GM20431 (cell line): ENCODE data around the gene ALG14.
"Not testable (repeated sequence)": the region's sequence is repeated elsewhere in the genome, so short reads cannot be mapped to it uniquely, and the experiment has no call there.

Experiments
- in situ Hi-C: fragments of 300-500 bp; cut with MseI, MboI; formaldehyde crosslinking; loops from one replicate; pipeline ENCODE4 v1.15.0; 2020; ENCODE audit warnings: low sequenced_read_pairs; ENCODE audit not compliant: unreplicated experiment

Gene ALG14

GRCh38 chr1:95072532-95073419, at the start of gene ALG14:
ALG14 (minus strand) TSS chr1:95072951; CDS start chr1:95072898, 53 bp downstream.
- in situ Hi-C loops, result no loop called here

DNA sequence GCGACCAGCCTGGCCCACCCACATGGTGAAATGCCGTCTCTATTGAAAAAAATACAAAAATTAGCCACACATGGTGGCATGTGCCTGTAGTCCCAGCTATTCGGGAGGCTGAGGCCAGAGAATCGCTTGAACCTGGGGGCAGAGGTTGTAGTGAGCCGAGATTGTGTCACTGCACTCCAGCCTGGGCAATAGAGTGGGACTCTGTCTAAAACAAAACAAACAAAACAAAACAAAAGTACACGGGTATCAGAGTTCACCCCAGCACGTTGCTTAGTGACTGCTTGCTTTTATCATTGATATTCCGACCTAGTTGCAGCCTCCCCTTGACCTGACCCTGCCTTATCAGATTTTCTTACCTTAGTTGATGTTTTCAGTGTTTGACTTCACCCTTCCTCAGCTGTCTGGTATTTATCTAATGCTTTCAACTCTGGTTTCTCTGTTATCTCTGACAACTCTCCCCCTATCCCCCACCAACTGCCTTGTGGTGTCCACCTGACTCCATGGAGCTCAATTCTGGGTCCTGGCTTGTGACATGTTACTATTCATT, 49.5 kb upstream of the ALG14 start:
- in situ Hi-C loops, result no loop called here

GRCh38 chr1:95119273-95119672, 46.5 kb upstream of the ALG14 start:
- in situ Hi-C loops, result no loop called here

GRCh38 chr1:95118710-95119109, 46.0 kb upstream of the ALG14 start:
- in situ Hi-C loops, result no loop called here

DNA sequence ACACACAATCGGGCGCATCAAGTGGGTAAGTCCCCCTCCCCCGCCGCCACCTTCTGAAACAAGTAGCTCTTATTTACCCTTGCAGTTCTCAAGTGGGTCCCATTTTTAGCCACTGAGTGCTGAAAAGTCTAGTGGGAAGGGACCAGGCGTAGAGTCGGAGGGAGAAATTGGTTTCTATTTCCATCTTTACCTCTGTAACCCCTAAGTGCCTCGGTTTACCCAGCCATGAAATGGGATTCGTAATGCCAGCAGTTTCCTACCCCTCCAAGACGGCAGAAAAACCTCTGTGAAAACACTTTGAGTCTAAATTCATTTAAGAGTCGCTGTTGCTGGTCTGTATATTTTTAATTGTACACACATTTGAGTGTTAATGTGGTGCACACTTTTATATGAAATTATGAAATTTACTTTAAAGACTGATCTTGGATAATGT, 45.3 kb upstream of the ALG14 start:
- in situ Hi-C loops, result no loop called here

DNA sequence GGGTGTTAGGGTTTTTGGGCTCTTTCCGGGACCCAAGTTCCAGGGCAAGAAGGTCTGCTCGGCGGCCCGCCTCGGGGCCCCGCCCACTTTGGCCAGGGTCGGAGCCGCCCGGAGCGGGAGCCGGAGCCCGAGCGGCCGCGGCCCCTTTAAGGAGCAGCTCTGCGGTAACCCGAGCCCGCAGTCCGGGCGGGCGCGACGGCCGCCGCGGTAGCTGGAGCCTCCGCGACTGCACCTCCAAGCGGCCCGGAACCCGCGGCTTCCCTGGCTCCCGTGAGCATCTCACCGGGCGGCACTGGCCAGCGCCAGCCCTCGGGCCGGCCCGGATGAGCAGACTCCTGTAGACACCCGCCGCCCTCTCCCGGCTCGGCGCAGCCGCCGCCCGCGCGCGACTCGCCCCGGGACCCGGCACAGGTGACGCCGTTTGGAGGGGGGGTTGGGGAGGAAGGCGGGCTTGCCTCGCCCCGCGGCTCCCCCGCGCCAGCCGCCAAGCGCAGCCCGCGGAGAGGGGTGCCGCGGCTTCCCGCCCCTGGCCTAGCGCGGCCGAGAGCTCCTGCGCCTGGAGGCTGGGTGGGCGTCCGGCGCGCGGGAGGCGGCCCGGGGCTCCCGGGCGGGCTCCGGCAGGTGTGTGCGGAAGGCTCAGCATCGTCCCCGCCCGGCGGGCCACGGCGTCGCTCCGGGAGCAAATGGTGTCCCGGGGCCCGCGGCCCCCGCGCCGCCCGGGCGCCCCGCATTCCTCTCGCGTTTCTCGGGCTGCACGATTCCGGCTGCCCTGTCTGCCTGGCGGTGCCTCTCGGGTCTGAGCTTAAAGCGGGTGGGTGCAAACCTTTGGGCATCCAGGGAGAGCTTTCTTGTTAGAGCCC, 44.7 kb upstream of the ALG14 start, which contains the start of gene TLCD4:
Gene TLCD4 (plus strand): TSS at position 149 of the 860 bp plus-strand sequence. CDS start 26,547 bp downstream, outside the sequence.
- in situ Hi-C loops, result no loop called here

GRCh38 chr1:95116580-95117206, 43.9 kb upstream of the ALG14 start:
- in situ Hi-C loops, result no loop called here

DNA sequence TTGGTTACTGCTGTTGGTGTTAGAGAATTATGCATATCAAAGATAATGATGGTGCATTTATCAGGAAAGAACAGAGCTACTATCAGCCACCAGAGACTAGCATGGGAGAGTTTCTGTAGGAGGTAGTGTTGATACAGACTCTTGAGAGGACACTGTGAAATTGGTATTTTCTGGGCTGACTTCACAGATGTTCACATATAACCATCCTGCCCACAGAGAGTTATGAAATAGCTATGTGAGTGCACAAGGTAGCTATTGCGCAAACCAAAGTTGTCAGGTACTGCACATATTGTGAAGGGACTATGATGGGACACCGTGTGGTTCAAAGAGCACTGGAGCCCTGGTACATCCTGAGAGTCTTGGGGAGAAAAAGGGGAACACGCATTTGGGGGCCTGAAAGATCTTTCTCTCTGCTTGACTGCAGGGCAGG, 43.0 kb upstream of the ALG14 start:
- in situ Hi-C loops, result no loop called here

- in situ Hi-C loops, result no loop called here
These were observed 40.9 kb upstream of the ALG14 start for GRCh38 chr1:95113684-95114083.

DNA sequence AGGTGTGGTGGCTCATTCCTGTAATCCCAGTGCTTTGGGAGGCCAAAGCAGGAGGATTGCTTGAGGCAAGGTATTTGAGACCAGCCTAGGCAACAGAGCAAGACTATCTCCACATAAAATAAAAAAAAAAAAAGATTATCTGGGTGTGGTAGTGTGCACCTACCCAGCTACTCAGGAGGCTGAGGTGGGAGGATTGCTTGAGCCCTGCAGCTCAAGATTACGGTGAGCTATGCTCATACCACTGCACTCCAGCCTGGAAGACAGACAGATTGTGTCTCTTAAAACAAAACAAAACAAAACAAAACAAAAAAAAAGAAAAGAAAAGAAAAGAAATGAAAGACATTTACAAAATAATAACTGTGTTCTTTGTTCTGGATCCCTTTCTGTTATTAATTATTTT, 38.3 kb upstream of the ALG14 start:
- in situ Hi-C loops, result no loop called here

DNA sequence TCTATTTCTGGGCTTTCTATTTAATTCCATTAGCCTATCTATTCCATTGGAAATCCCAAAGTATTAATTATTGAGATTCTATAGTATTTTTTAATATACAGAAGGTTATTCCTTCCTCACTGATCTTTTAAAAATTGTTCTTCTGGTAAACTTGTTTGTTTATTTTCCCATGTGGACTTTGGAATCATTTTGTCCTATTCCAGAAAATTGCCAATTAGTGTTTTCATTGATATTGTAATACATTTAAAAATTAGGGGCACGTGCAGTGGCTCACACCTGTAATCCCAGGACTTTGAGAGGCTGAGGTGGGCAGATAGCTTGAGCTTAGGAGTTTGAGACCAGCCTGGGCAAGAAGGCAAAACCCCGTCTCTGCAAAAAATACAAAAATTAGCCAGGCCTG, 36.0 kb upstream of the ALG14 start:
- in situ Hi-C loops, result no loop called here

DNA sequence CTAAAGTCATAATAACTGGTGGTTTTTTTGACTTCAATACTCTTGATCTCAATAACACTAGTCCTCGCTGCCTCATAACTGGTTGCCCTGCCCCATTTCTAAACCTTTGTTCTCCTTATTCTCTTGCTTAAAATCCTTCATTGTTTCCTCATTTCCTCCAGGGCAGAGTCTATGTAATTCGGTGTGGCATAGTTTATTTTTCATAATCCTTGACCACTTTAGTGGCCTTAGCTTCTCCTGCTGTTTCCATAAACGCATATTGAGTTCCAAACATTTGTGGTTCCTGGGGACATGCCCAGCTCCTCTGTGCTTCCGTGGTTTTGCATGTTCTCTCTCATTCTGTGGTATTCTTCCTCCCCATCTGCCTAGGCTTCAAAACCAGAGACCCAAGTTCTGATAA, 25.4 kb upstream of the ALG14 start:
- in situ Hi-C loops, result no loop called here

GRCh38 chr1:95097426-95097825, 24.7 kb upstream of the ALG14 start:
- in situ Hi-C loops, result no loop called here

DNA sequence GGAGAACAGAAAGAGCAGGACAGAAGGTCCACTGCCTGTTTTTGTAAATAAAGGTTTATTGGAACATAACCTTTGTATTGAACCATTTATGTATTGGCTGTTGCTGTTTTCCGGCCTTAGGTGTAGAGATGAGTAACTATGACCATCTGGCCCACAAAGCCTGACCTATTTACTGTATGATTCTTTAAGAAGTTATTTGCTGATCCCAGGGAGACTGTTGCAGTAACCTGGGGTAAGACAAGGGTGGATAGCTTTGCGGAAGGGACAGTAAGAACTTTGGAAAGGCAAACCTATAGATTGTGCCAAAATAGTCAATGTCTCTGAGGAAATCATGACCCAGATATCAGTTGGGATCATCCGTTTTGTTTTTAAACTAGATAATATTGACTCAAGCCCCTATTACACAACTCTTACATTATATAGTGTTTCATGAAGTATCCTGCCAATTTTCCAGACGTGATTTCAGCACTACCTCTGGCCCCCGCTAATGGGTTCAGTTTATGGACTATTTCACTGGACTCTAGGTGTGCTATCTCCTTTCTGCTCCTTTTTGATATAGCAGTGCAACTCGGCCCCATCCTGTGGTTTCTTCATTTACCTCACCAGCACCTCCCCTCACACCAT, 23.6 kb upstream of the ALG14 start:
- in situ Hi-C loops, result no loop called here

DNA sequence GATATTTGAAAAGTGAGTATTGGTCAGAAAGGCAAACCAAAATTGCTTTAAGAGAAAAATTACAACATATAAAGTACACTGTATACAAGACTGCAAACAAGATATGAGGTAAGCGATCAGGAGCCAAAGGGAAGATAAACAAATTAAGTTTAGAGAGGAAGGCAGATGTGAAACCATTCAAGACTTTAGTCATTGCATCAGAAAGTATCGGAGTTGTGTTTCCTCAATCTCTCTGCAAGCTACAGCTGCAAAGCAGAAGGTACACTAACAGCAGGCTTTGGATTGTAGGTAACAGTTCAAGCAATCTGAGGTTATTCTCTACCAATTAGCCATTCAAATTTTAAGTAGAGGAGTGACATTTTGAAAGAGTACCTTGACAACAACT, 23.1 kb upstream of the ALG14 start:
- in situ Hi-C loops, result no loop called here

DNA sequence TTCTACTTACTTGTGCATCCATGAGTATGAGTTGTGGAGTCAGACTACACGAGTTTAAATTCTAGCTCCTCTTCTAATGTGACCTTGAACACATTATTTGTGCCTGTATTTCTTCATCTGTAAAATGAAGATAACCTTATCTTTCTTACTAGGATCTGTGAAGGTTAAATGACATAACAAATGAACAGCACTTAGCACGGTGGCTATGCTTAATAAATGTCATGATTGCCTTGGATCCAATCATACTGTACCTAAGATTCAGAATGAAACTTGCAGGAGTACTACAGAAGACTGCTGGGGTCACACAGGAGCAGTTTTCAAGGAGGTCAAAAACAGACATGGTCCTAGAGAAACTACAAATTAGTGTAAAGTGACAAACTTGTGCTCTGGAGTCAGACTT, 22.2 kb upstream of the ALG14 start:
- in situ Hi-C loops, result no loop called here

- in situ Hi-C loops, result no loop called here
These were observed 20.5 kb upstream of the ALG14 start for GRCh38 chr1:95093296-95093695.

- in situ Hi-C loops, result not testable (repeated sequence)
These were observed 20.1 kb upstream of the ALG14 start for GRCh38 chr1:95092891-95093290.

DNA sequence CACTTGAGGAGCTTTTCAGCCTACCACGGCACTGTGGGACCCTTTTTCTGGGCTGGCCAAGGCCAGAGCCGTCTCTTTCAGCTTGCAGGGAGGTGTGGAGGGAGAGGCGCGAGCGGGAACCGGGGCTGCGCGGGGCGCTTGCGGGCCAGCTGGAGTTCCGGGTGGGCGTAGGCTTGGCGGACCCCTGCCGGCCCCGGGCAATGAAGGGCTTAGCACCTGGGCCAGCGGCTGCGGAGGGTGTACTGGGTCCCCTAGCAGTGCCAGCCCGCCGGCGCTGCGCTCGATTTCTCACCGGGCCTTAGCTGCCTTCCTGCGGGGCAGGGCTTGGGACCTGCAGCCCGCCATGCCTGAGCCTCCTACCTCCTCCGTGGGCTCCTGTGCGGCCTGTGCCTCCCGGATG, 18.5 kb upstream of the ALG14 start:
- in situ Hi-C loops, result not testable (repeated sequence)
